ENCODE measurements around the gene NRN1L. TPM values are rescaled to one million over a fixed set of nuclear protein-coding genes. Genes with fewer than 3 reads are reported as not detected.
"Not testable (repeated sequence)": the region's sequence is repeated elsewhere in the genome, so short reads cannot be mapped to it uniquely, and the experiment has no call there.

The NRN1L gene
- not detected for total RNA-seq

DNA sequence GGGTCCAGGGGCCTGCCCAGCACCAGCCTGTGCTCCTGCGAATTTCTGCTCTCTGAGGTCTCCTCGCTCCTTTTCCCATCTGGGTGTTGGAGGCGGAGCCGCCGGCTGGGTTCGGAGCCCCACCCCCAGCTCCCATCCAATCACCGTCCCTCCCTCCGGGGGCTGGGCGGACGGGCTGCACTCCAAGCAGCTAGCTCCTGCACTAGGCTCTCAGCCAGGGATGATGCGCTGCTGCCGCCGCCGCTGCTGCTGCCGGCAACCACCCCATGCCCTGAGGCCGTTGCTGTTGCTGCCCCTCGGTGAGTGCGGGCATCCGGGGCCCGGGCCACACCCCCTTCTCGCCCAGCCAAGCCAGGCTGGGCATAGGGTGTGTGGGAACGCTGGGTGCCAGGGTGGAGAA is at the start of gene NRN1L:
NRN1L (plus strand) TSS at position 202 of the 400 bp plus-strand sequence; CDS start at position 221, 19 bp downstream.
- peaks cover 20% of the 10 kb centered on the region for H3K36me3 Mint-ChIP-seq (ENCODE audit: insufficient read depth)

DNA sequence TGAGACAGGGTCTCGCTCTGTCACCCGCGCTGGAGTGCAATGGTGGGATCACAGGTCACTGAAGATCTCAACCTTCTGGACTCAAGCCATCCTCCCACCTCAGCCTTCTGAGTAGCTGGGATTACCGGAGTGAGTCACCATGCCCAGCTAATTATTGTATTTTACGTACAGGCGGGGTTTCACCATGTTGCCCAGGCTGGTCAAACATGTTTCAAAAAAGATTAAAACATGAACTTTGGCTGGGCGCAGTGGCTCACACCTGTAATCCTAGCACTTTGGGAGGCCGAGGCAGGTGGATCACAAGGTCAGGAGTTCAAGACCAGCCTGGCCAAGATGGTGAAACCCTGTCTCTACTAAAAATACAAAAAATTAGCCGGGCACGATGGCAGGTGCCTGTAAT is 47.5 kb upstream of the NRN1L start:
- not testable (repeated sequence) for H3K9me3 Mint-ChIP-seq; H3K4me3 Mint-ChIP-seq; ATAC-seq; DNase-seq; H3K27me3 Mint-ChIP-seq (ENCODE audit: low read depth); H3K36me3 Mint-ChIP-seq (ENCODE audit: insufficient read depth)
- peaks cover 20% of the 10 kb centered on the region for H3K4me1 Mint-ChIP-seq (ENCODE audit: low read depth)

More for the DNA sequence above, at the start of gene NRN1L:
- H3K4me1 Mint-ChIP-seq (ENCODE audit: low read depth): no peaks in the 10 kb centered on the region
- no peaks in the 10 kb centered on the region for H3K9me3 Mint-ChIP-seq
- no peak within 1 kb of the TSS for H3K4me3 Mint-ChIP-seq
- ATAC-seq (no peak), DNase-seq (no peak)
- no peaks in the 10 kb centered on the region for H3K27me3 Mint-ChIP-seq (ENCODE audit: low read depth)

DNA sequence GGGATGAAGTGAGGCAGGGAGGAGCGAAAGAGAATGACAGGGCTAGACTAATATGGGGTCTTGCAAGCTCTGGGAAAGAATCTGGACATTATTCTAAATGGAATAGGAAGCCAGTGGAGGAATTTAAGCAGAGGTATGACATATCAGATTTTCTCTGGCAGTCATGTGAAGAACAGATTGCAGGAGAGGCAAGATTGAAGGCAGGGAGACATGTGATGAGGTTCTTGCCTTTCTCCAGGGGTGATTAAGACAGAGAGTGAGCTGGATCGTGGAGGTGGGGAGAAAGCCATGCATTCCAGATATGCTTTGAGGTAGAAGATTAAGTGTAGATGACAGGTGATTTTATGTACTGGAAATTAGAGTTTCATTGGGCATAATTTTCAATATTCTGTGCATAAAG is 46.9 kb upstream of the NRN1L start:
- ATAC-seq (no peak), DNase-seq (no peak)
- no peaks in the 10 kb centered on the region for H3K36me3 Mint-ChIP-seq (ENCODE audit: insufficient read depth)
- peaks cover 17% of the 10 kb centered on the region for H3K4me1 Mint-ChIP-seq (ENCODE audit: low read depth)
- H3K4me3 Mint-ChIP-seq: no peak overlapping the region
- no peaks in the 10 kb centered on the region for H3K9me3 Mint-ChIP-seq
- no peaks in the 10 kb centered on the region for H3K27me3 Mint-ChIP-seq (ENCODE audit: low read depth)

DNA sequence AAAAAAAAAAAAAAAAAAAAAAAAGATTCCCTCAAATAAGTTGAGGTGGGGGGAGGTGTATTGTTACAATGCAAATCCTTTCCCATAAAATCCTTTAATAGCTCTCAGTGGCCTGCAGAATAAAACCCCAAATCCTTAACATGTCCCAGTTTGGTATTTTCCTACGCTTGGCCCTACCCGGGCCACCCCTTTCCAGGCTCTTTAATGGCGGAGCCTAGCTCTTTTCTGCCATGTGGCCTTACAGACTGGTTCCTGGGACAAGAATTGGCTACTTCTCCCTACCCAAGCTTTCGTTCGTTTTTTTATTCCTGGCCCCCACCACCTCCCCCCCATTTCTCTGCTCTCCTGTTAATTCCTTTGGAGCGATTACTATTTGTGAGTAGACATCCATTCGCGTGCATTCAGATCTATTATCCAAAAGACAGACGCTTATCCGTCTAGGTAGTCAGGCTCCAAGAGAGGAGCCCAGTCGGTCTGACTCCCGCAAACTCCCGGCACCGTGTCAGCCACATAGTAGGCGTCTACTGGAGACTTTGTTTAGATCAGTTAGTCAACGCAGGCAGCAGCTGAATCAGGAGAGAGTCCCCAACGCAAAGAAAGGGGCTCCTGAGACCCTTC is 43.4 kb upstream of the NRN1L start:
- peaks cover 39% of the 10 kb centered on the region for H3K4me1 Mint-ChIP-seq (ENCODE audit: low read depth)
- H3K36me3 Mint-ChIP-seq (ENCODE audit: insufficient read depth): no peaks in the 10 kb centered on the region
- H3K4me3 Mint-ChIP-seq: peak overlapping the region; percentile 93
- no peaks in the 10 kb centered on the region for H3K27me3 Mint-ChIP-seq (ENCODE audit: low read depth)
- DNase-seq: no peak
- H3K9me3 Mint-ChIP-seq: no peaks in the 10 kb centered on the region
- ATAC-seq: no peak

DNA sequence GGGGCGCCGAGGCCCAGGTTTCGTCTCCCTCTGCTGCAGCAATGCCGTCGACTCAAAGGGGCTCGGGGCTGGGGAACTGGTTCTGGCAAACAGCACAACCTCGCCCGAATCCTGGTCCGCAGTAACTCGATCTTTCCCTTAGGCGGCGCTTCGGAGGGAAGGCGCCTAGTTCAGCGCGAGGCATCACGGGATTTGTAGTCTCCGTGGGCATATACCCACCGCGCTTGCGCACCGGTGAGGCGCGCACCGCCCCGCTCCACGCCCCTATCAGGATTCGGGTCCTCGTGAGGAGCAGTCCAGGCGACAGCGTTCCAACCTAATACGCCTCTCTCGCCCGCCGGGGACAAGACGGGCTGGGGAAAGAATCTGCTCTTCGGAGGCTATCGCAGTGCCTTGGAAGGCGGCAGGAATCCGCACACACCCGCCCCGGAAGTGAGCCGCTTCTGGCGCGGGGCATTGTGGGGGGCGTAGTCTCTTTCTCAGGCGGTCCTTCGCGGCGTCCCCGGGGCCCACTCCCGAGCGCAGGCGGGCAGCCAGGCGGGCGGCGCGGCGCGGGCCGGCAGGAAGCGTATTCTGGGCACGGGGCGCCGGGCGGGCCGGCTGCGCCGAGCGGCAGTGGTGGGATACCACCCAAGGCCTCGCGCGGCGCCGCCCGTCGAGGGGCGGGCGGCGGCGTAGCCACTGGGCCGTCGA is 42.7 kb upstream of the NRN1L start, which contains the start of gene THAP11:
THAP11 (plus strand) TSS at position 505 of the 693 bp plus-strand sequence. CDS start 235 bp downstream, outside the sequence.
- DNase-seq (peak; percentile 89), ATAC-seq (peak; percentile 56 to 59)
- no peaks in the 10 kb centered on the region for H3K36me3 Mint-ChIP-seq (ENCODE audit: insufficient read depth)

DNA sequence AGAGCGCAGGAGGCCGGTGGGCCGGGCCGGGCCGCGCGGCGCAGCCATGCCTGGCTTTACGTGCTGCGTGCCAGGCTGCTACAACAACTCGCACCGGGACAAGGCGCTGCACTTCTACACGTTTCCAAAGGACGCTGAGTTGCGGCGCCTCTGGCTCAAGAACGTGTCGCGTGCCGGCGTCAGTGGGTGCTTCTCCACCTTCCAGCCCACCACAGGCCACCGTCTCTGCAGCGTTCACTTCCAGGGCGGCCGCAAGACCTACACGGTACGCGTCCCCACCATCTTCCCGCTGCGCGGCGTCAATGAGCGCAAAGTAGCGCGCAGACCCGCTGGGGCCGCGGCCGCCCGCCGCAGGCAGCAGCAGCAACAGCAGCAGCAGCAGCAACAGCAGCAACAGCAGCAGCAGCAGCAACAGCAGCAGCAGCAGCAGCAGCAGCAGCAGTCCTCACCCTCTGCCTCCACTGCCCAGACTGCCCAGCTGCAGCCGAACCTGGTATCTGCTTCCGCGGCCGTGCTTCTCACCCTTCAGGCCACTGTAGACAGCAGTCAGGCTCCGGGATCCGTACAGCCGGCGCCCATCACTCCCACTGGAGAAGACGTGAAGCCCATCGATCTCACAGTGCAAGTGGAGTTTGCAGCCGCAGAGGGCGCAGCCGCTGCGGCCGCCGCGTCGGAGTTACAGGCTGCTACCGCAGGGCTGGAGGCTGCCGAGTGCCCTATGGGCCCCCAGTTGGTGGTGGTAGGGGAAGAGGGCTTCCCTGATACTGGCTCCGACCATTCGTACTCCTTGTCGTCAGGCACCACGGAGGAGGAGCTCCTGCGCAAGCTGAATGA is 42.0 kb upstream of the NRN1L start:
- Mint-ChIP-seq H3K27me3 (ENCODE audit: low read depth) (no peaks in the 10 kb centered on the region), H3K4me3 (peak overlapping the region; percentile 93), H3K36me3 (ENCODE audit: insufficient read depth) (no peaks in the 10 kb centered on the region), H3K9me3 (no peaks in the 10 kb centered on the region), H3K4me1 (ENCODE audit: low read depth) (peaks cover 42% of the 10 kb centered on the region)
- DNase-seq (peak; percentile 40), ATAC-seq (peak; percentile 32 to 36)

More for the DNA sequence above, 42.7 kb upstream of the NRN1L start, which contains the start of gene THAP11:
- Mint-ChIP-seq H3K4me3 (peak within 1 kb of the TSS; percentile 93), H3K4me1 (ENCODE audit: low read depth) (peaks cover 39% of the 10 kb centered on the region), H3K9me3 (no peaks in the 10 kb centered on the region), H3K27me3 (ENCODE audit: low read depth) (no peaks in the 10 kb centered on the region)

DNA sequence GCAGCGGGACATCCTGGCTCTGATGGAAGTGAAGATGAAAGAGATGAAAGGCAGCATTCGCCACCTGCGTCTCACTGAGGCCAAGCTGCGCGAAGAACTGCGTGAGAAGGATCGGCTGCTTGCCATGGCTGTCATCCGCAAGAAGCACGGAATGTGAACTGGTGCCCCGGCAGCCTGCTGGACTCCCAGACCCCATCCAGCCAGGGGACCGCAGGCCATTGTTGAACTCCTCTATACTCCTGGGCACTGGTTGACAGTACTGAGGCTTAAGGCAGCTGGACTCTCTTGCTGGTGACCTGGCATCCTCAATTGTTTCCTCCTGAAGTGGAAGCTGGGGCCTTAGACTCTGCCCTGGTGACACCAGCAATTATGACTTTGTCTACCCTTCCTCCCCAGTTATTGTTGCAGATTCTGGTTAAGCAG is 41.3 kb upstream of the NRN1L start:
- Mint-ChIP-seq H3K27me3 (ENCODE audit: low read depth) (no peaks in the 10 kb centered on the region), H3K9me3 (no peaks in the 10 kb centered on the region), H3K4me3 (peak overlapping the region; percentile 93), H3K36me3 (ENCODE audit: insufficient read depth) (no peaks in the 10 kb centered on the region), H3K4me1 (ENCODE audit: low read depth) (peaks cover 46% of the 10 kb centered on the region)
- no peak for DNase-seq
- ATAC-seq: peak in 1 of 2 donors; percentile 0

DNA sequence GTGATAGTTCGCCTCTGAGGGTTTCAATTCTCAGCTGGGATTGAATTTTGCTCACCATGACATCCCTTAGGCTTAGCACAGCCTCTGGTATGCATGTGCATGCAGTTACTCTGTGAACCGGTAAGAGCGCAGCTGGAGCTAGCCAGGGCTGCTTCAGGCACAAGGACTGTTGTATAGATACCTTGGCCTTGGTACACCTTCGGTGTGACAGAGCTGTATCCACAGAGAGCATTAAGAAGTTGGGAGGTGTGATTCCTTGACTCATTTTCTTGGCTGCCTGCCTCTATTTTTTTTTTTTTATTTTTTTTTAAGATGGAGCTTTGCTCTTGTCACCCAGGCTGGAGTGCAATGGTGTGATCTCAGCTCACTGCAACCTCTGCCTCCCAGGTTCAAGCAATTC is 40.2 kb upstream of the NRN1L start:
- H3K27me3 Mint-ChIP-seq (ENCODE audit: low read depth): no peaks in the 10 kb centered on the region
- DNase-seq: no peak
- peak overlapping the region; percentile 93 for H3K4me3 Mint-ChIP-seq
- H3K36me3 Mint-ChIP-seq (ENCODE audit: insufficient read depth): peaks cover 4% of the 10 kb centered on the region
- no peaks in the 10 kb centered on the region for H3K9me3 Mint-ChIP-seq
- no peak for ATAC-seq
- H3K4me1 Mint-ChIP-seq (ENCODE audit: low read depth): peaks cover 50% of the 10 kb centered on the region

DNA sequence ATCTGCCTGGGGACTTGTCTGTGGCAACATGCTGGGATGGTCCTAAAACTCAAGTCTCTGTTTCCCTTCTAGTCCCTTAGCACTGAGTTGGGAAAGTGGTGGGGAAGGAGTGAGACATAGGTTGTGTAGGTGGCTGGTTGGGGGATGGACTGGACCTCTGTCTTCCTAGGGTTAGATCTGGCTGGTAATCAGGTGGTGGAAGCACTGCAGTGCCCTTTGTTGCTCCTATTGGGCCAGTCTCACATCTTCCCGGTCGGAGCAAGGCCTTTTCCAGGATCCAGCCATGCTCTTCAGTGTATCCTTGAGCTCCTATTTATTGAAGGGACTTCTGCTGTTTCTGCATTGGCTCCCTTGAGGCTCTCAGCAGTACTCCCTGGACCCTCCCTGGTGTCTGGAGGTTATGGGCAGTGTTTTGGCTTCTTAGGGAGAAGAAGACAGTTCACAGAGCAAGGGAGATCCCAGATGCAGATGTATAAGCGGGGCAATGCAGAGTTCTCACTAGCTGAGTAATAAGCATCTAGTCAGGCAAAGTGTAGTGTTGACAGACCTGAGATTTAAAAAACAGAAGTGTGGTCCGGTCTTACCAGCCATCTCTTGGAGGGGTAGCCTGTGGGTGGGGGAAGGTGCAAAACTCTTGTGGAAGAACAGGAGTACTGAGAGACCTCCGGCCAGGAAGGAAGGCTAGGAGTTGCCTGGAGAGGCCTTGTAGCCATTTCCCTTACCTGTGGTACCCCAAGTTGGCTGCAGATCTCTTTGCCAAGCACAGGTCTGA is 39.2 kb upstream of the NRN1L start:
- Mint-ChIP-seq H3K4me3 (peak overlapping the region; percentile 87), H3K4me1 (ENCODE audit: low read depth) (peaks cover 50% of the 10 kb centered on the region), H3K9me3 (no peaks in the 10 kb centered on the region), H3K36me3 (ENCODE audit: insufficient read depth) (peaks cover 4% of the 10 kb centered on the region), H3K27me3 (ENCODE audit: low read depth) (no peaks in the 10 kb centered on the region)
- DNase-seq (no peak), ATAC-seq (no peak)

DNA sequence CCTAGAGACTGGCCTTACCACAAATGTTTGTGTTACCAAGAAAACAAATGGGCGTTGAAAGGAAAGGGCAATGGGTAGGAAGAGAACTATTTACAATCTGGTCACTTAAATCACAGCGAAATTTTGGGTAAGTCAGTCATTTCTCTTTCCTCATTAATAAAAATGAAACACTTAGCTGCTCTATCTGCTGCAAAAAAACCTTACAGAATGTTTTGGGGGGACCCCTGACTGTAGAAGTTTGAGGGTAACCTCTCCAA is 38.7 kb upstream of the NRN1L start:
- Mint-ChIP-seq H3K9me3 (no peaks in the 10 kb centered on the region), H3K4me3 (peak overlapping the region; percentile 87), H3K27me3 (ENCODE audit: low read depth) (no peaks in the 10 kb centered on the region), H3K4me1 (ENCODE audit: low read depth) (peaks cover 50% of the 10 kb centered on the region), H3K36me3 (ENCODE audit: insufficient read depth) (peaks cover 4% of the 10 kb centered on the region)
- DNase-seq (no peak), ATAC-seq (no peak)

DNA sequence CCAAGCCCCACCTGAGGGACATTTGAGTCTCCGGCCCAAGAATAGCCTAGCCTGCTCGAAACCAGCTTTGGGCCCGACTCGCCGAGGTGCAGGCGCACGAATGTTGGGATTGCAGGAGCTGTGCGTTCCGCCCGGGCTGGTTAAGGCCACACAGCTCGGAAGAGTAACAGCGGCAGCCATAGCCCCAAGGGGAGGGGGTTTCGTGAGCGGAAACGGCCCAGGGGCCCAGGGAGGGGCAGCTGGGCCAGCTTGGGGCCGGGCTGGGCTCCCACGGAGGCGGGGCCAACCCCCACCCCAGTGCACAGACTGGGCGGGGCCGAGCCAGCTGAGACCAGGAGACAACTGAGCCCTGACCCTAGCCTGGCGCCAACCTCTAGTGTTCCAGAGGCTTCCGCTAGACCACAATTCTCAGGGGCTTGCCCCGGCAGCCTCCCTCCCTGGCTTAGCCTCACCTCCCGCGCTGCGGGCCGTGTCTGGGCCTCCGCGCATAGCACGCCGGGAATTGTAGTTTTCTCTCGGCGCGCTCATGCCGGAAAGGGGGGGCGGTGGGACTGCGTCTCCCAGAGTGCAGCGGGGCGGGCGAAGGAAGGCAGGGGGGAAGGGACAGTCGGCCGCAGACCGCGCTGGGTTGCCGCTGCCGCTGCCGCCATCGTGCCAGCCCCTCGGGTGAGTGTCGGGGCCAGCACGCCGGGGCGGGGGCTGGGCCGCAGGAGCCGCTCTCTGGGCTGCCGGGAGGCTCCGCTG is 38.2 kb upstream of the NRN1L start, which contains the start of gene NUTF2:
NUTF2 (plus strand) TSS at position 614 of the 744 bp plus-strand sequence. CDS start 18,198 bp downstream, outside the sequence.
- peaks cover 47% of the 10 kb centered on the region for H3K4me1 Mint-ChIP-seq (ENCODE audit: low read depth)

DNA sequence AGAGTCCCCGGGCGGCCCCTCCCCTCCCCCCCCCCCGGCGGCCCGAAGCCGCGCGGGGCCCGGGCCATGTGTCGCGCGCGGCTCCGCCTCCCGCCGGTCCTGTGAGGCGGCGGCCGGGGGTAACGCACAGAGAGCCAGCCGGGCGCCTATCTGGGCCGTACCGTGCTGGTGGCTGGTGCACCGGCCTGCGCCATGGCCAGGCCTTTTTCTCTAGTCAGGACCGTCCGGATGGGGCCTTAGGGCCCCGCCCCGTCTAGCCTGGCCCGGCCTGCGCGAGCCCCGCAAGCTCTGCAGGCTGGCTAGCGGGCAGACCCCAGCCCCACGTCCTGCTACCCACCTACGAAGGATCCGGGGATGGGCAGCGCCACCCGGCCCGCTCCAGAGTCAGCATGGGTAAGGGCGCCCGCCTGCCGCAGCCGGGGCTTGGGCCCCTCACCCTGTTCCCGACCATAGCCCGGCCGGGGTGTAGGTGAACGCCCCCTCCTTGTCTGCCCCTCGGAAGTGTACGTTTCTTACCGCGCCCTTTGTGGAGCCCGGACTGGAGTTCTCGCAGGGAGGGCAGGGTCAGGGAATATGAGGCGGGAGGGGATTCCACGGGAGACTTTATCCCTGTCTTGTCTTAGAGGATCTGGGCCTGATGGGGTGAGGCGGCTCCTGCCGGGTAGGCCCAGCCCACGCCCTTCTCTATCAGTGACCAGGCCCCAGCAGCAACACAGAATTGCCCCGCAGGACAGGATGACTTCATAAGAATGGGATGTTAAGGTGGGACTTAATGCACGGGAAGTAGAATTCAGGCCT is 37.4 kb upstream of the NRN1L start, which contains the start of gene CENPT:
CENPT (minus strand) TSS at position 630 of the 798 bp plus-strand sequence. CDS start 13,834 bp downstream, outside the sequence.
- peaks cover 4% of the 10 kb centered on the region for H3K36me3 Mint-ChIP-seq (ENCODE audit: insufficient read depth)
- H3K4me1 Mint-ChIP-seq (ENCODE audit: low read depth): peaks cover 44% of the 10 kb centered on the region

More for the DNA sequence above, 38.2 kb upstream of the NRN1L start, which contains the start of gene NUTF2:
- Mint-ChIP-seq H3K4me3 (peak within 1 kb of the TSS; percentile 92), H3K36me3 (ENCODE audit: insufficient read depth) (peaks cover 4% of the 10 kb centered on the region), H3K27me3 (ENCODE audit: low read depth) (no peaks in the 10 kb centered on the region), H3K9me3 (no peaks in the 10 kb centered on the region)
- DNase-seq: peak; percentile 93
- peak; percentile 68 for ATAC-seq

More for the DNA sequence above, 37.4 kb upstream of the NRN1L start, which contains the start of gene CENPT:
- peak; percentile 59 to 63 for ATAC-seq
- peak within 1 kb of the TSS; percentile 92 for H3K4me3 Mint-ChIP-seq
- no peaks in the 10 kb centered on the region for H3K27me3 Mint-ChIP-seq (ENCODE audit: low read depth)
- DNase-seq: peak; percentile 10
- no peaks in the 10 kb centered on the region for H3K9me3 Mint-ChIP-seq
